Loucy (cell line): ENCODE results near the gene ECT2L.

Source experiments
- H2AFZ ChIP-seq: fragments of 200-600 bp; sonication (generic); 2 replicates; pipeline ENCODE4 v1.6.0; 2016; ENCODE audit warnings: antibody characterized with exemption, mild to moderate bottlenecking, low read length, moderate library complexity
- H3F3A ChIP-seq: fragments of 200-600 bp; 2 replicates; pipeline ENCODE4 v1.6.0; 2016; ENCODE audit warnings: antibody characterized with exemption, low read depth, mild to moderate bottlenecking
- H3K27me3 ChIP-seq: fragments of 200-600 bp; sonication (generic); 2 replicates; pipeline ENCODE4 v1.6.1; 2014; ENCODE audit warnings: low read length, mild to moderate bottlenecking; ENCODE audit not compliant: insufficient read depth, poor library complexity, severe bottlenecking
- H3K36me3 ChIP-seq: fragments of 200-600 bp; sonication (generic); 2 replicates; pipeline ENCODE4 v1.6.1; 2016; ENCODE audit warnings: low read length; ENCODE audit not compliant: insufficient read depth
- H3K4me1 ChIP-seq: fragments of 200-600 bp; sonication (generic); 2 replicates; pipeline ENCODE4 v1.5.1; 2014; ENCODE audit warnings: low read length, mild to moderate bottlenecking; ENCODE audit not compliant: insufficient read depth, poor library complexity, severe bottlenecking
- H3K4me2 ChIP-seq: fragments of 200-600 bp; sonication (generic); 2 replicates; pipeline ENCODE4 v1.6.0; 2014; ENCODE audit warnings: antibody characterized with exemption, low read length, low read depth, mild to moderate bottlenecking; ENCODE audit not compliant: poor library complexity, severe bottlenecking
- H3K4me3 ChIP-seq: fragments of 200-600 bp; sonication (generic); 2 replicates; pipeline ENCODE4 v1.5.1; 2014; ENCODE audit warnings: low read length, mild to moderate bottlenecking, mixed read lengths; ENCODE audit not compliant: poor library complexity, severe bottlenecking
- H3K79me2 ChIP-seq: fragments of 200-600 bp; sonication (generic); 2 replicates; pipeline ENCODE4 v1.6.1; 2014; ENCODE audit warnings: low read length; ENCODE audit not compliant: insufficient read depth
- H3K9ac ChIP-seq: fragments of 200-600 bp; sonication (generic); 2 replicates; pipeline ENCODE4 v1.6.0; 2014; ENCODE audit warnings: mild to moderate bottlenecking, low read depth, low read length, moderate library complexity; ENCODE audit not compliant: poor library complexity, severe bottlenecking
- H3K9me2 ChIP-seq: fragments of 200-600 bp; sonication (generic); replicated peaks from 2 replicates; pipeline ENCODE4 v1.6.1; 2016; ENCODE audit warnings: low read depth, low read length, mixed read lengths
- H3K9me3 ChIP-seq: fragments of 200-600 bp; sonication (generic); 2 replicates; pipeline ENCODE4 v1.6.1; 2014; ENCODE audit warnings: mild to moderate bottlenecking, antibody characterized with exemption, low read length, low read depth; ENCODE audit not compliant: insufficient read depth
- H4K20me1 ChIP-seq: fragments of 200-600 bp; sonication (generic); 2 replicates; pipeline ENCODE4 v1.6.0; 2014; ENCODE audit warnings: antibody characterized with exemption, low read length, mild to moderate bottlenecking; ENCODE audit not compliant: insufficient read depth, poor library complexity, severe bottlenecking
- CTCF ChIP-seq: fragments of 200-600 bp; sonication (generic); conservative IDR thresholded peaks from 2 replicates; pipeline ENCODE4 v1.5.1; 2014; ENCODE audit warnings: mild to moderate bottlenecking, antibody characterized with exemption, low read length
- EZH2phosphoT487 ChIP-seq: fragments of 200-600 bp; IDR thresholded peaks from 2 replicates; pipeline ENCODE4 v1.6.1; 2018; ENCODE audit warnings: antibody characterized with exemption, mild to moderate bottlenecking, moderate library complexity, borderline replicate concordance

The ECT2L gene

GRCh38 chr6:138803861-138804260, 8.0 kb downstream of the ECT2L start:
- H3K9me3 ChIP-seq: no peaks in the 10 kb centered on the region
- no peak overlapping the region for H3K4me2 ChIP-seq
- H2AFZ ChIP-seq: no peak overlapping the region
- no peaks in the 10 kb centered on the region for H3F3A ChIP-seq
- no peak overlapping the region for H3K4me3 ChIP-seq
- no peaks in the 10 kb centered on the region for H3K79me2 ChIP-seq
- H3K9me2 ChIP-seq: no peaks in the 10 kb centered on the region
- H3K27me3 ChIP-seq: no peaks in the 10 kb centered on the region
- no peak for TF ChIP-seq CTCF
- H3K4me1 ChIP-seq: no peaks in the 10 kb centered on the region
- H3K9ac ChIP-seq: no peak overlapping the region
- H4K20me1 ChIP-seq: no peaks in the 10 kb centered on the region
- H3K36me3 ChIP-seq: no peaks in the 10 kb centered on the region

DNA sequence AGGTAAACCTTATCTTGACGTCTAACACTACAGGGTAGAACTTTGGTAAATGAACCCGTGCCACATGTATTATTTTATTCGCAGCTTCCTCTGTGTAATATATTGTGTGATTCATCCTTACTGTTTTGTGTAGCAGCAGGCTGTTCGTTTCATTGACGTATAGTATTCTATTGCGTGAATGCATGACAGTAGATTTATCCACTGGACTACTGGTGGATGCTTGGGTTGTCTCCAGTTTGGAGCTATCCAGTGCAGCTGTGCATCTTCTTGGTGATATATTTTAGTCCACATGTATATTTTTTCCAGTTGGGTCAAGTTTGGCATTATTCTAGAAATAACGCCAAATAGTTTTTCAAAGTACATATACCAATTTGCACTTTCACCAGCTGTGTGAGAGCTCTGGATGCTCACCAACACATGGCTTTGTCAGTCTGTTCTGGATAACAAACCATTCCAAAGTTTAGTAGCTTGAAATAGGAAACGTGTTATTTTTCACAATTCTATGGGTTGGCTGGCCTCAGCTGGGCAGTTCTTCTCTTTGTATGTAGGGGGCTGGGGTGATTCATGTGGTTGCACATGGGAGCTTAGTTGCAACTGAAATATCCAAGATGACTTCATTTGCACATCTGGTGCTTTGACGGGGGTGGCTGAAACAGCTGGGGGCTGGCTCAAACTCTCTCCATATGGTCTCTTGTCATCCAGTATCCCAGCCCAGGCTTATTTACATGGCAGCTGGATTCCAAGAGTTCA, 9.3 kb downstream of the ECT2L start:
- Histone ChIP-seq H2AFZ (no peak overlapping the region), H3K9ac (no peak overlapping the region), H4K20me1 (no peaks in the 10 kb centered on the region), H3K9me3 (no peaks in the 10 kb centered on the region), H3K4me2 (no peak overlapping the region), H3K27me3 (no peaks in the 10 kb centered on the region), H3F3A (no peaks in the 10 kb centered on the region), H3K4me1 (no peaks in the 10 kb centered on the region), H3K36me3 (no peaks in the 10 kb centered on the region), H3K4me3 (no peak overlapping the region), H3K79me2 (no peaks in the 10 kb centered on the region), H3K9me2 (no peaks in the 10 kb centered on the region)
- TF ChIP-seq CTCF: no peak
- no peak for TF ChIP-seq EZH2phosphoT487

- Histone ChIP-seq H3K27me3 (no peaks in the 10 kb centered on the region), H3K36me3 (no peaks in the 10 kb centered on the region), H3F3A (no peaks in the 10 kb centered on the region), H3K9ac (no peak overlapping the region), H3K4me3 (no peak overlapping the region), H3K9me3 (no peaks in the 10 kb centered on the region), H3K4me2 (no peak overlapping the region), H3K9me2 (no peaks in the 10 kb centered on the region), H4K20me1 (no peaks in the 10 kb centered on the region), H3K4me1 (no peaks in the 10 kb centered on the region), H3K79me2 (no peaks in the 10 kb centered on the region), H2AFZ (no peak overlapping the region)
- no peak for TF ChIP-seq EZH2phosphoT487
- no peak for TF ChIP-seq CTCF
Measured at GRCh38 chr6:138806889-138807288, 11.0 kb downstream of the ECT2L start.
